Measurements from ENCODE around the gene PYGO2.

The PYGO2 gene

GRCh38 chr1:154959426-154959780 lies 2.2 kb downstream of the PYGO2 start:
- DNase-seq, result no peak

DNA sequence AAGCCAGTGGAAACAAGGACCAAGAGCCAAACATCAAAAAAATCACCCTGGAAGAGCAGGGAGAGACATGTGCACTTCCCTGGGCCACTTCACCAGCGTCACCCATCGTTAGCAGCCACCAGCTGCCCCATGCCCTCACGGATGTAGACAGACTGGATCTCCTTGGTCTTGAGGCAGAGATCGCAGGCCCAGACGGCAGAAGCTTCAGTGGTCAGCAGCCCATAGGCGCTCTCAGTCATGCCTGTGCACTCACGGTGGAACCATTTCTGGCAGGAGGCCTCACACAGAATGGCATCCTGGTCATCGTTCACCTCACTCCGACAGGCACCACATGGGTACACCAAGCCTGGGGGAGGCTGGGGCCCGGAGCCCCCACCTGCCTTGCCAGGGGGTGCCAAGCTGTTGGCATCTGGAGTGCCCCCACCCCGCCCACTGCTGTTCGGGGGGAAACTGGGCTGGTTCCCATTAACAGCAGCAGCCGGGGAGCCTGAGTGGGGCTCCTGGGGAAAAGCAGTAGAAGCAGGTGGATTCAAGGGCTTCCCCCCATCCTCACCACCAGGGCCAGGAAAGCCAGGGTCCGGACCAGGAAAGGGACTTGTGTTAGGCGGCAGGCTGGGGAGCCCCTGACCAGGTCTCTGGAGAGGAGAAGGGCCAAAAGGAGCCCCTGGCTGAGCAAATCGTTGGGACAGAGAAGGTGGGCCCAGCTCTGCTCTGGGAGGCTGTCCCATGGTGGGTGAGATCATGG lies 2.7 kb downstream of the PYGO2 start:
- DNase-seq, result no peak

DNA sequence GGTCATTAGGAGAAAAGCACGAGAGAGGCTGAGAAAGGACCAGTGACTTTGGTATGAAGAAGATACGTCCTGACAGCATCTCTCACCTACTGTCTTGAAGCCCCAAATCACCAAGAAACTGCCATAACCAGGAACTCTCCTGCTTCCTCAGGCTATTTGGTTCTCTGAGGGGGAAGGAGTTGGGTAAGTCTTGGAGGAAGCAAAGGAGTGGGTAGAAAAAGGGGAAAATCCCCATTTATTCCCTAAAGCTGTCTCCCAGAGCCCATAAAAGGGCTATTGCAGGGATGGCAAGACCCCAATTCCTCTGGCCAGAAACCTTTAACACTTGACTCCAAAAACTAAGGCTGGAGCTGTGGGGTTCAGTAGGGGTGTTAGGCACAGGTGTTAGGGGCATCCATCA lies 3.5 kb downstream of the PYGO2 start:
- DNase-seq, result no peak

GRCh38 chr1:154957091-154957657 lies 4.4 kb downstream of the PYGO2 start:
- no peak for DNase-seq

DNA sequence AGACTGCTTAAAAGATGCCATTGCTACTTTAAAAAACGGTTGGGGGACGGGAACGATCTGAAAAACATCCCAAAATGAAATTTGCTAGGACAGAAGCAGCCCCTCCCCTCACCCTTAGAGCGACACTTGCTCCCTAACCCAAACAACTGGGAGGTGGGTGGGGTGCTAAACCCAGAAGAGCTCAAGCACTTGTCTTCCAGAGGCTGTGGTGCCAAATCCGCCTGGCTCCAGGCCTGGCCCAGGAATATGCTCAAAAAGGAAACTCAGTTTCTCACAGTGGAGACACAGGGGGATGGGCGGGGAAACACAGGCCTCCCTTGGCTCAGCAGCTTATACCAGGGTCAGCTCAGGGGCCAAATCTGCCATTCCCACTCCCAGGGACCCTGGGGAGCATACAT lies 5.0 kb downstream of the PYGO2 start:
- DNase-seq, result no peak

DNA sequence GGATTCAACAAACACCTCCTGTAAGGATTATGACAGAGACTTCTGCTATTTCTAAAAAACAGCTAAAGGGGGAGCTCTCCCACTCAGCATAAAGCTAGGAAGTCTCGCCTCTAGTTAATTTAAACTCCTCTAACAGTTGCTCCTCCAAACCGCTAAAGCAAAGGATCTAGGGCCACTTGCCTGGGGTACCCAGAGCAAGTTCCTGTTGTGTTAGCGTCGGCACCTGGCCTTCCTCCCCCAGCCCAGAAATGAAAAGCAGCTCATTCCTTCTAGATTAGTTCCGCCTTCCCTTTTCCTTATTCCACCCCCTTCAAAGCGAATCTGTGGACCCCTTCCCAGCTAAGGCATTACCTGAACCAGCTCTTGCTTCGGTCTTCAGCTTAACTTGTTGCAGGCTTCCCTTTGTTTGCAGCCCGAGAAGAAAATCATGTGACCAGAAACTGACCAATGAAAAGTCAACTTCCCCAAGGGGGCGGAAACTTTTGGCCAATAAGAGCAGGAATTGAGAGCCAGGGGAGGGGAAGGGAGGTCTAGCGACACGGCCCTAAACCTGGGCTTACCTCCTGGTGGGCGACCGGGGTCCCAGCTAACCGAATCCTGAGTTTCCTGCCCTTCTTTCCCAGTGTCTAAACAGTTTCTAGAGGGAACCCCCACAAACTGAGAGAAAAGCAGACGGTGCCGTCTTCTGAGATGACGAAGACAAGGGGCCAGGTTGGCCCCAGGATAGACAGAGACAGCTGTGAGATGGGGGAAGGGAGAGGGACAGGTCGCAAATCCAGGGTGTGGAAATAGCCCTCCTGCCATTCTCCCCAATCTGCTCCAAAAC lies 5.7 kb downstream of the PYGO2 start, which contains the start of gene PBXIP1:
PBXIP1 (minus strand) TSS at position 382 of the 826 bp plus-strand sequence. CDS start 2,378 bp downstream, outside the sequence.
- peak; percentile 90 to 92 for DNase-seq

- peak; percentile 29 to 30 for DNase-seq
Observed at GRCh38 chr1:154955039-154955717, 6.4 kb downstream of the PYGO2 start.

GRCh38 chr1:154954541-154954940 lies 7.0 kb downstream of the PYGO2 start:
- no peak for DNase-seq

GRCh38 chr1:154953611-154954038 lies 8.0 kb downstream of the PYGO2 start:
- DNase-seq, result no peak

GRCh38 chr1:154952664-154953063 lies 8.9 kb downstream of the PYGO2 start:
- DNase-seq, result no peak

DNA sequence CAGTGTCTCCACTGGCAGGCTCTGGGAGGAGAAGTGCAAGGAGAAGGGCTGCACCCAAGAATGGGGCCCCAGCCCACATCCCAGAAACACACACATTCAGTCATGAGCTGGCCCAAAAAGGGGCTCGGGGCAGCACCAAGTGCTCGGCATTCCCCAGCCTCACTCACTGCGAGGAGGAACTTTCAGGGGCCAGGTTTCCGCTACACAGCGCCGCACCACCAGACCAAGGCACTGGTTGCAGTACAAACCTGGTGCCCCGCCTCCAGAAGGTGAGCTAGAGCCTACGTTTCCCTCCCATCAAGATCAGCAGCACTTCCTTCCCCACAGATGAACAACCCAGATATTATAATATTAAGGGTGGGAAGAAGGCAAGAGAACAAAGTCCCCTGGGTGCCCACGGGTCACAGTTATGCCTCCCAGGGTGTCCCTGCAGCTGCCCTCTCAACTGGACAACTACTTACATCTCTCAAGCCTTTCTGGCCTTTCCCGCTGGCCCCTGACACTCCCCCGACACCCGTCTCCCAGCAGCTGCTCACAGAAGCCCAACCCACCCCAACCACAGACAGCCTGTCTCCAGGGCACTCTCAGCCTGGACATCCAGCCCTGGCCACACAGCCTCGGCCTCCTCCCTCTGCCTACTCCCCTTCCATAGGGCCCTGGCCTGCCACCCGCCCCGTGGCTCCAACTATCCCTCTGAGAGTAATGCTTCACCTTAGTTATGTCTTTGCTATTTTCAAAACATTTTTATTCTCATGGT lies 9.5 kb downstream of the PYGO2 start:
- DNase-seq, result no peak

DNA sequence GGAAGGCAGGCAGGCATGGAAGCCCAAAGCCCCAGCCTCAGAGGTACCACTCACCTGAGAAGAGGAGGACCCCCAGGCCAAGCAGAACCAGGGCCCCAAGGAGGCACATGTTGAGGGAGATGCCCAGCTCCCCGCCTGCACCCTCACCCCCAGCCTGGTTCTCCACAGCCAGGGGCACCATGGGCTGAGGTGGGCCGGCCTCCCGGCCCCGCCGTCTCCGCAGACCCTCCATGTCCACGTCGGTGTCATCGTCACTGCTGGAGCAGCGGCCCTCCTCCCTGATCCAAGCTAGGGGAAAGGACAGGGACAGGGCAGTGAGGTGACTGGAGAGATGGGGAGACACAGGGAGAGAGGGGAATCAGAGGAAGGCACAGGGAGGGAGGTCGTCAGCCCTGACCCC lies 13.5 kb downstream of the PYGO2 start:
- no peak for DNase-seq

DNA sequence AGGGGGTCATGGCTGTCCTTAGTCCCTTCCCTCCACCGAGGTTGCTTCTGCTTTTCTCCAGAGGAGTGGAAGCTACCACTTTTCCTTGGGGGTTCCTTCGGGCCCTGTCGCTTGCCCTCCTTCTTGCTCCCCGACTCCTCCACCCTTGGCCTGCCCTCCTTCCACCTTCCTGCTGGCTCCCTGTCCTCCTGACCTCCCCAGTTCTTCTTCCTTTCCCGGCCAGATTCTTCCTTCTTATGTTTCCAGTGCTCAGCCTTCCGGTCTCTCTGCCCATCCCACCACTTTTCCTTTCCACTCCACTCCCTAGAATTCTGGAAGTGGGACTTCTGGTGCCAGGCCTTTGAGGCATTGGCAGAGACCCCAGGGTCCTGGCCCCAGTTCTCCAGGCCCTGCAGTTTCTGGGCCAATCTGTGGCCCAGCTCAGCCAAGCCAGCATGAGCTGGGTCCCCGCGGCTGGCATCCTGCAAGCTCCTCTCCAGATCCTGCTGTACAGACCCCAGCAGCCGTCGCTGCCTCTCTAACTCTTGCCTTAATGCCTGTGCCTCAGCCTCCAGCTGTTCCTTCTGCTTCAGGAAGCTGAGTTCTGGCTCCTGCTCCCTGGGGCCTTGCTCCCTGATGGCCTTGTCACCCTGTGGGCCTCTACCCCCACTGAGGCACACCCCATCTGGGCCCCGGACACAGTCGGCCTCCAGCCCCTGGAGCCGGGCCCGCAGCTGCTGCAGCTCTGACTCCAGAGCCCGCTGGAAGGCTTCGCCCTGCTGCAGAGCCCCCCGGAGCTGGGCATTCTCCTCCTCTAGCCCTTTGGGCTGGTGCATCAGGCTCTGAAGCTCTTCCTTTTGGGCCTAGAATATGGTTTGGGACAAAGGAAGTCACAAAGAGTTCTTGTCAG lies 15.4 kb downstream of the PYGO2 start:
- DNase-seq, result no peak

DNA sequence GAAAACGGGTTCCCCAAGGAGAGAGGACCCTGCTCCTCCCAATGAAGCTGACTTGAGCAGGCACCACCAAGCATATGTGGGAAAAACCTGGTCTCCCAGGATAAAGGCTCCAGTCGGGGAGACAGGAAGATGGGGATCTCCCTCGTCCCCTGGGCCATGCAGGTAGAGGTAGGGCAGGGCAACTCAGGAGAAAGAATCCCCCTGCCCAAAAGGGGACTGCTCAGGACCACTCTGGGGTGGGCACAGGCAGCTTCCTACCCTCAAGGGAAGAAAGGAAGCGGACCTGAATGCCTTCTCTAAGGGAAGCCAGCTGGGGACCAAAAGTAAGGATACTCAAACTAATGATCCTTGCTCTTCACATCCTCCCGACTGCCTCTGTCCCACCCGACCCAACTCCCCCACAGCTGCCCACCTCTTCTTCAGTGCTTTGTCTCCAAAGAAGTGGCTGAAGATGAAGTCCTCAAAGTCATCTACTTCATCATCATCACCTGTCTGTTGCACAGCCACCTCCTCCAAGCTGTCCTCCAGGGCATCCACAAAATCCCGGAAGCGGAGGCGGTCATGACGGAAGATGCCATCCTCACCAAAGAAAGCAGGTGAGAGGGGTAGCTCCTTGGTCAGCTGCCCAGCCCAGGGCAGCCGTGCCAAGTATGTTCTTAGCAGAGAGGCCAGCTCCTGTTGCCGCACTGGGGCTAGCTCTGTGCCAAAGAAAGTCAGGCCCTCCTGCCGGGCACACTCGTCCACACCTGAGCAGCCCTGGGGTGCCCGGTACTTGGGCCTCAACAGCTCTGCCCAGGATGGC lies 16.2 kb downstream of the PYGO2 start:
- DNase-seq, result no peak

DNA sequence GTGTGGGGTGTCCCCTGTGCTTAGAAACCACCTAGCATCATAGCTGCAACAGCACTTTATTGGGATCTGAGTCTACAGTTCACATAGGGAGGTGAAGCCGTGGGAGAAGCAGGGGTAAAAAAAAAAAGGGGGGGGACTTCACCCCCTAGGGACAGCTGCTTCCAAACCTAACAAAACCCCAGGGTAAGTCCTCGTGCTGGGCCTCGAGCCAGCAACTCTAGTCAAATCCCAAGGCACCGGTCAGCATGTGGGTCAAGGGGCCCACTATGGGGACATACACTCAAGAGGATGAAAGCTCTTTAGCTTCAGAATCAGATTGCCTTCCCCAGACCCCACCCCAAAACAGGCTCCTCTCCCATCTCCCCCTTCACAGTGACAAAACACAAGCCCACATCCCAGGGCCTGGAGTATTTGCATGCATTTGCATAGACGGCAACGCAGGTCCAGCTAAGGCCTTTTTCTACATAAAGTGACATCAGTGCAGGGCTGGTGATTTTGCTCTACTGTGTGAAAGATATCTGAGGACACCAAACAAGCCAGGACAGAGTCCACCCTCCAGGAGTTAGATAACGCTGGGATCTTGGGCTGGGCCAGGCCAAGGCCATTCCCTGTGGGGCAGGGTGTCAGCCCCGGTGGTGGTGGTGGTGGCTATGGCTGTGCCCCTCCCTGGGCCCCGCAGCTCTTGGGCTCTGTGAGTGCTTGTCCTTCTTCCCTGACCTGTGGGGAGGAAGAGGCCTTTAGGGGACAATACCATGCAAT lies 17.0 kb downstream of the PYGO2 start:
- DNase-seq, result no peak

DNA sequence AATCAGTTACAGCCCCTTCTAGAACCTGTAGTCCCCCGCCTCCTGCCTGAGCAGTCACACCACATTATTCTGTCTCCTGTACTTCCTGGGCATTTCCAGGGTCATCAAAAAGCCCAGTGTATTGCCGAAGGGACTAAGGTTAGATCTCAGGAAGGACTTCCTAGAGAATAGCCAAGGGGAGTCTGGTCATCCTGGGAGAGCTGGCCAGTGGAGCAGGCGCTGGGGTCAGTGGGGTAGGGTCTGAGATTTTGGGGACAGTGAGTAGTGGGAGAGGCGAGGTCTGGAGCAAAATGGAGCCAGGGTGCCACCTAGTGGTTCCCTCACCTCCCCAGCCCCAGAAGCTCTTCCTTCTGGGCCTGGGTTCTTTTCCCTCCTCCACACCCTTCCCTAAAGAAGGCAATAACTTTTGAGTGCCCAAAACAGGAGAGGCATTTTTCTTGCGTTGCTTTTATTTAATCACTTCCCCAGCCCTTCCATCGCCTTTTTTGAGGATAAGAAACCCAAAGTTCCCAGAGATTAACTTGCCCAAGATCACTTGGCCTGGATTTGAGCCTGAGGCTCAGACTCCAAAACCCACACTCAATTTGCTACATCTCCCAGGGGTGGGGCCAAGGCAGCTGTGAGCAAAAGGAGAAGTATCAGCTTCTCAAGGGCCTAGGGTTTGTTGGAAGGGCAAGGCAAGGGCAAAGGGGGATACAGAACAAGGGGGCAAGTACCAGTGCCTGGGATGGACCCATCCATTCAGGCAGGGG lies 17.8 kb downstream of the PYGO2 start:
- peak; percentile 72 to 77 for DNase-seq

- DNase-seq, result no peak
Observed at GRCh38 chr1:154941333-154942013, 20.1 kb downstream of the PYGO2 start.

GRCh38 chr1:154940651-154941194 lies 20.9 kb downstream of the PYGO2 start:
- DNase-seq, result no peak
